Astrocyte (in vitro differentiated cells and primary cell): ENCODE results near the gene SGCD.

Source experiments
- CTCF ChIP-seq: IDR thresholded peaks from 2 replicates; pipeline ENCODE4 v1.5.1; 2011; ENCODE audit warnings: low read depth, mild to moderate bottlenecking, inconsistent platforms, low read length, moderate library complexity; ENCODE audit not compliant: insufficient read depth
- EZH2 ChIP-seq: IDR thresholded peaks from 2 replicates; pipeline ENCODE4 v1.6.1; 2012; ENCODE audit warnings: mild to moderate bottlenecking, low read length, inconsistent platforms; ENCODE audit not compliant: insufficient read depth

- TF ChIP-seq CTCF (no peak), EZH2 (no peak)
These were observed 264.0 kb downstream of the SGCD start for GRCh38 chr5:156590978-156591377.
